Epithelial cell of proximal tubule (primary cell): Measurements from ENCODE around the gene ZNF106. TPM values are rescaled to one million over a fixed set of nuclear protein-coding genes. Genes with fewer than 3 reads are reported as not detected.

Source experiments
- DNase-seq: peaks from one replicate; pipeline ENCODE4 v3.0.0-alpha.2; 2011; ENCODE audit warnings: low read depth
- H3K4me3 ChIP-seq: 2 replicates; pipeline ENCODE4 v1.5.1; 2011; ENCODE audit warnings: low read depth, mild to moderate bottlenecking, low read length
- total RNA-seq: library from RNA; depleted of rRNA; stranded (reverse); fragments of >200 nt; gene quantifications from 2 replicates; pipeline ENCODE4 v1.2.3, GENCODE V29; 2015
- TF ChIP-seq, protein P1 (sequence below): conservative IDR thresholded peaks from 2 replicates; pipeline ENCODE4 v1.5.1; 2012; ENCODE audit warnings: low read depth, mild to moderate bottlenecking, low read length

Gene ZNF106
- total RNA-seq, 1 donor from 2014 or later: 27.1 TPM

DNA sequence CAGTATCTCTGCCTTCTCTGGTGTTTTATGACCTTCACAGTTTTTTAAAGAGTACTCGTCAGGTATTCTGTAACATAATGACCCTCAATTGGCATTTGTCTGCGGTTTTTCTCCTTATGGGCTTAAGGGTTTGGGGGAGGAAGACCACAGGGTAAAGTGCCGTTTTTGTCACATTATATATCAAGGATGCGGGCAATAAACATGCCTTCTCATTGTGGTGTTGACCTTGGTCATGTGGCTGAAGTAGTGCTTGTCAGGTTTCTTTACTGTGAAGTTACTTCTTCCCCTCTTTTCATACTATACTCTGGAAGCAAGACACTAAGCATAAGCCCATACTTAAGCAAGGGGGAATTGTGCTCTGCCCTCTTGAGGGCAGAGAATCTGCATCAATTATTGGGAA is 115.0 kb downstream of the ZNF106 start:
- H3K4me3 ChIP-seq: no peak overlapping the region
- no peak for DNase-seq
- TF ChIP-seq, protein P1, sequence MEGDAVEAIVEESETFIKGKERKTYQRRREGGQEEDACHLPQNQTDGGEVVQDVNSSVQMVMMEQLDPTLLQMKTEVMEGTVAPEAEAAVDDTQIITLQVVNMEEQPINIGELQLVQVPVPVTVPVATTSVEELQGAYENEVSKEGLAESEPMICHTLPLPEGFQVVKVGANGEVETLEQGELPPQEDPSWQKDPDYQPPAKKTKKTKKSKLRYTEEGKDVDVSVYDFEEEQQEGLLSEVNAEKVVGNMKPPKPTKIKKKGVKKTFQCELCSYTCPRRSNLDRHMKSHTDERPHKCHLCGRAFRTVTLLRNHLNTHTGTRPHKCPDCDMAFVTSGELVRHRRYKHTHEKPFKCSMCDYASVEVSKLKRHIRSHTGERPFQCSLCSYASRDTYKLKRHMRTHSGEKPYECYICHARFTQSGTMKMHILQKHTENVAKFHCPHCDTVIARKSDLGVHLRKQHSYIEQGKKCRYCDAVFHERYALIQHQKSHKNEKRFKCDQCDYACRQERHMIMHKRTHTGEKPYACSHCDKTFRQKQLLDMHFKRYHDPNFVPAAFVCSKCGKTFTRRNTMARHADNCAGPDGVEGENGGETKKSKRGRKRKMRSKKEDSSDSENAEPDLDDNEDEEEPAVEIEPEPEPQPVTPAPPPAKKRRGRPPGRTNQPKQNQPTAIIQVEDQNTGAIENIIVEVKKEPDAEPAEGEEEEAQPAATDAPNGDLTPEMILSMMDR: no peak

DNA sequence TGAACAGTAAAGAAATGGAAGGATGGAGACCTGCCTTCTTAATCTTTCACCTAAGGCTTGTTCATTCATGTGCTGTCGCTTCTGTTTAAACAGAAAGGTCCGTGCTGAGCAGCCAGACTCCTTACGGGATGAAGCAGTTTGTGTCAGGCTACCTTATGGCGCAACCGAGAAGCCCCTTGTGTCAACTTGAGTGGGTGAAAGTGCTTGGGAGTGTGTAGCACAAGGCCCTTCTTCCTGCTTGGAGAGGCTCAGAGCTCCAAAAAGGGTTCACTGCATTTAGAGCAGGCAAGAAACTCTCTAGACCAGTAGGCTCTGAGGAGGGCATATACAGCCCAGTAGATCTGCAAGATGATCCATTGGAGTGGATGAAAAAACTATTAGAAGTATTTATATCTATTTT is 115.7 kb downstream of the ZNF106 start:
- no peak for DNase-seq
- H3K4me3 ChIP-seq: no peak overlapping the region
- TF ChIP-seq, protein P1: no peak

DNA sequence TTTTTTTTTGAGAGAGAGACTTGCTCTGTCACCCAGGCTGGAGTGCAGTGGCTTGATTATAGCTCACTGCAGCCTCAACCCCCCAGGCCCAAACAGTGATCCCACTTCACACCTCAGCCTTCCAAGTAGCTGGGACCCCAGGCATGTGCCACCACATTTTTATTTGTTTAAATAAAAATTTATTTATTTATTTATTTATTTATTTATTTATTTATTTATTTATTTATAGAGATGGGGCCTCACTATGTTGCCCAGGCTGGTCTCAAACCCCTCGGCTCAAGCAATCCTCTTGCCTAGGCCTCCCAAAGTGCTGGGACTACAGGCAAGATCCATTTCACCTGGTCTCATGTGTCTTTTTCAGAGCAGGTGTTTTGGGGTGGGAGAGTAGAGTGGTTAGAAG is 116.1 kb downstream of the ZNF106 start:
- DNase-seq: no peak
- TF ChIP-seq, protein P1: no peak
- H3K4me3 ChIP-seq: no peak overlapping the region

DNA sequence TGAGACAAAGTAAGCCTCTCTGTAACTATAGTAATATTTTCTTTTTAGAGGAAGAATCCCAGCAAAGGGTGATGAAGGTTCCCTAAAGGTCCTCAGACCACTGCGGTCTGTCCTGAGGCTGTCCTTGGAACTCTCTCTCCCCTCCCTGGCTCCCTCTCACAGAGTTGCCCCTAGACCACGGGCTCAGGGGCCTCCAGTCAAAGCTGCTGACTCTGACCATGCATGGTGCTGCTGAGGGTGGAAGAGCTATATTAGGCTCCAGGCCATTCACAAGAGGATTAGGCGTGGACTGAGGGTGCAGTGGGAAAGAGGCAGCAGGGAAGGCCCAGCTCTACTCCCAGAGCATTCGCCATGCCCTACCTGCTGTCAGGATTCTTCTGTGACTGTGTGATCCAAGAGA is 117.0 kb downstream of the ZNF106 start:
- DNase-seq: no peak
- TF ChIP-seq, protein P1: no peak
- no peak overlapping the region for H3K4me3 ChIP-seq

DNA sequence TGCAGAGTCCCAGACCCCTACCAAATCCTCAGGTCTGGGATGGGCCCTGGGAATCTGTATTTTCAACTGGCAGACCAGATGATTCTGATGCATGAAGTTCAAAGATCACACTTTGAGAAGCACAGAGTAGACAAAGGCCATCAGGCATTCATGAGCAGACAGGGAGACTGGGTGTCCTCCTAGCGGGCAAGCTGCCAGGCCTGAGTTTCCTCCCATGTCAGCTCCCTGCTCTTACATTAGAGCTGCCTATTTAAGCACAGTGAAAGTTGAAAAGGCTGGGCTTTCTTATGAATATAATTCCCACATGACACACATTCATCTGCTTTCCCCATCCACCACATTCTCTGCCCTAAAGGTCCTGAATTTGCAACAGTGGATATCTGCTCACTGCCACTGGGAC is 117.7 kb downstream of the ZNF106 start:
- no peak overlapping the region for H3K4me3 ChIP-seq
- no peak for DNase-seq
- TF ChIP-seq, protein P1: no peak

DNA sequence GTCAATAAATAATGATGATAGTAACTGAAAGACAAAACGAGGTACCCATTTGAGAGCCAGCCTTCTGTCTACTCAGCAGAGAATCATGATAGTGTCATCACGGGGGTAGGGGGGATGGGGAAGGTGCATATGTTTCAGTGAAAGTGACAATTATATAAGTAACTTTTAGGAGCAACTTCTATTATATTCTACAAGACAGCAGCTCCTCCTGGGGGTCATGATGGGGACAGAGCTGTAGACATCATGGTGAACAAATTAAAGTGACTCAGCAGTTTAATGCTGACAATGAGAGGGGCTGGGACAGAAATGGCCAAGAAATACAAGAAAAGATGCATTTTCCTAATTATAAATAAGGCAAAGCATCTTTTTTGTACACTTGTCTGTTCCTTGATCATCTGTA is 119.8 kb downstream of the ZNF106 start:
- DNase-seq: no peak
- no peak overlapping the region for H3K4me3 ChIP-seq
- TF ChIP-seq, protein P1: no peak

DNA sequence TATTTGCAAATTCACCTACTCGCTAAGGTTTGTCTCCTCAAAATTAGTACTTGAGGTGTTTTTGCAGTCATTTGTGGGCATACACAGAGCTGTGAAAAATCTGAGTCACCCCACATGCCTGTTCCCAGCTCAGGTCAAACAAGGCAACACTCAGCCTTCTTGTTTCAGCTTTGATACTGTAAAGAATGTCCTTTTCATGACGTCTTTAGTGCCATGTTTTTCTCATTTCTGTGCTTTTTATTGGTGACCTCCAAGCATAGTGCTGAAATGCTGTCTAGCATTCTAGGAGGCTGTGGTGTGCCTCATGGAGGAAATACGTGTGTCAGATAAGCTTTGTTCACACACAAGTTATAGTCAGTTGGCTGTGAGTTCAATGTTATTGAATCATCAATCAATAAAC is 122.8 kb downstream of the ZNF106 start:
- no peak for DNase-seq
- H3K4me3 ChIP-seq: no peak overlapping the region
- TF ChIP-seq, protein P1: no peak
